Kidney epithelial cell (primary cell): ENCODE results near the gene CGN. TPM values are rescaled to one million over a fixed set of nuclear protein-coding genes. Genes with fewer than 3 reads are reported as not detected.

ENCODE experiments used
- DNase-seq: peaks from one replicate; pipeline ENCODE4 v3.0.0-alpha.2; 2010; ENCODE audit warnings: low read depth
- H3K27me3 ChIP-seq: 2 replicates; pipeline ENCODE4 v1.6.0; 2011; ENCODE audit warnings: low read length; ENCODE audit not compliant: control insufficient read depth, insufficient read depth
- H3K36me3 ChIP-seq: 2 replicates; pipeline ENCODE4 v1.5.1; 2011; ENCODE audit warnings: low read length; ENCODE audit not compliant: control insufficient read depth, insufficient read depth
- H3K4me3 ChIP-seq: 2 replicates; pipeline ENCODE4 v1.5.1; 2011; ENCODE audit warnings: low read depth, mild to moderate bottlenecking, control low read depth, low read length
- CTCF ChIP-seq: IDR thresholded peaks from 2 replicates; pipeline ENCODE4 v1.5.1; 2011; ENCODE audit warnings: mild to moderate bottlenecking, moderate library complexity, low read length, control low read depth, inconsistent platforms; ENCODE audit not compliant: insufficient read depth, poor library complexity, severe bottlenecking
- total RNA-seq: library from RNA; depleted of rRNA; stranded (reverse); fragments of >200 nt; gene quantifications from 2 replicates; pipeline ENCODE4 v1.2.3, GENCODE V29; 2015

CGN gene
- total RNA-seq, 1 donor from 2014 or later: 29.3 TPM

- TF ChIP-seq CTCF: no peak
- Histone ChIP-seq H3K36me3 (no peaks in the 10 kb centered on the region), H3K27me3 (no peaks in the 10 kb centered on the region), H3K4me3 (no peak overlapping the region)
- no peak for DNase-seq
Observed at GRCh38 chr1:151529211-151529702, 18.1 kb downstream of the CGN start.

DNA sequence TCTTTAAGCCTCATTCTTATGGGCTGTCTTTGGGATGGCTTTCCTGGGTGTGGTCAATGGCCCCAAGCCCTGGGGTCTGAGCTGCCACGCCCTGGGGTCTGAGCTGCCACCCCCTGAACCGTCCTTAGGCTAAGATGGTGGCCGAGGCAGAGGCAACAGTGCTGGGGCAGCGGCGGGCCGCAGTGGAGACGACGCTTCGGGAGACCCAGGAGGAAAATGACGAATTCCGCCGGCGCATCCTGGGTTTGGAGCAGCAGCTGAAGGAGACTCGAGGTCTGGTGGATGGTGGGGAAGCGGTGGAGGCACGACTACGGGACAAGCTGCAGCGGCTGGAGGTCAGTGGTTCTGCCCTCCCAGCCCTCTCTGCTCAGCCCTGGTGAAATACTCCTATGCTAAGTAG lies 18.6 kb downstream of the CGN start:
- no peaks in the 10 kb centered on the region for H3K36me3 ChIP-seq
- H3K4me3 ChIP-seq: no peak overlapping the region
- TF ChIP-seq CTCF: no peak

GRCh38 chr1:151530461-151530860 lies 19.3 kb downstream of the CGN start:
- TF ChIP-seq CTCF: no peak
- no peak for DNase-seq
- Histone ChIP-seq H3K36me3 (no peaks in the 10 kb centered on the region), H3K27me3 (no peaks in the 10 kb centered on the region), H3K4me3 (no peak overlapping the region)

More for the DNA sequence above, 18.6 kb downstream of the CGN start:
- no peak for DNase-seq
- no peaks in the 10 kb centered on the region for H3K27me3 ChIP-seq

- H3K27me3 ChIP-seq: no peaks in the 10 kb centered on the region
- TF ChIP-seq CTCF: no peak
- DNase-seq: no peak
Observed at GRCh38 chr1:151533870-151534269, 22.7 kb downstream of the CGN start.

DNA sequence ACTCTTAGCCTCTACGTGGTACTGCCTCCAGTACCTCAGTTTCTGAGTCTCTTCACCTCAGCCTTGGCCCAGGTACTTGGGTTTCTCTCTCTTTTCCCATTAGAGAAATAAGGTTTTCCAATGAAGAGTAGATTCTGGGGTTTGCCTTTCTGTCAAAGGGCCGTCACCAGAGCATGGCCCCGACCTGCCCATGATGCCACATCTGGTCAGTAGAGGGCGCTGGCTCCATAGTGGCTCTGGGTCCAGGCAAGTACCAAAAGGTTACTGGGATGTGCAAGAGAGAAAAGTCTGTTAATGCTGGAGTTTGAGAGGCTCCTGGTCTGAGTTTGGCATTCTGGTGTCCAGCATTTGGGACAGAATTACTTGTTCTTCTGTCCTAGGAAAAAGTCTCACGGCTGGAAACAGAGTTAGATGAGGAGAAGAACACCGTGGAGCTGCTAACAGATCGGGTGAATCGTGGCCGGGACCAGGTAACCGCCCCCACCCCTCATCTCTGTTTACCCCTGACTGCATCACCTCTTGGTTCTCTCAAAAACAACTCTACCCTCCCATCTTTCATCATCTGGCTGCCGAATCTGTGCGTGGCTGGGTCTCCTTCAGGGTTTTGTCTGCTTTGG lies 23.6 kb downstream of the CGN start:
- H3K27me3 ChIP-seq: no peaks in the 10 kb centered on the region
- H3K4me3 ChIP-seq: no peak overlapping the region
- no peak for DNase-seq
- no peaks in the 10 kb centered on the region for H3K36me3 ChIP-seq
- peak; percentile 90 for TF ChIP-seq CTCF

More at GRCh38 chr1:151533870-151534269, 22.7 kb downstream of the CGN start:
- no peaks in the 10 kb centered on the region for H3K36me3 ChIP-seq
- no peak overlapping the region for H3K4me3 ChIP-seq
